Fibroblast of pulmonary artery (primary cell): ENCODE results near the gene ZNF613.
"Not testable (repeated sequence)": the region's sequence is repeated elsewhere in the genome, so short reads cannot be mapped to it uniquely, and the experiment has no call there.

Experiments
- DNase-seq: peaks from one replicate; pipeline ENCODE4 v3.0.0-alpha.2; 2010; ENCODE audit warnings: low read depth
- H3K4me3 ChIP-seq: replicated peaks from 2 replicates; pipeline ENCODE4 v1.5.1; 2011; ENCODE audit warnings: low read depth, mild to moderate bottlenecking, control low read depth, low read length, moderate library complexity
- CTCF ChIP-seq: IDR thresholded peaks from 2 replicates; pipeline ENCODE4 v1.5.1; 2011; ENCODE audit warnings: mild to moderate bottlenecking, control low read depth, low read length, inconsistent platforms; ENCODE audit errors: missing control alignments

The ZNF613 gene

GRCh38 chr19:51901860-51902259, 25.4 kb upstream of the ZNF613 start:
- H3K4me3 ChIP-seq, result no peak overlapping the region
- DNase-seq, result no peak
- no peak for TF ChIP-seq CTCF

GRCh38 chr19:51903192-51903591, 24.1 kb upstream of the ZNF613 start:
- no peak for TF ChIP-seq CTCF
- peak overlapping the region; percentile 5 for H3K4me3 ChIP-seq
- no peak for DNase-seq

GRCh38 chr19:51904331-51905165, 22.7 kb upstream of the ZNF613 start, which contains the start of gene ZNF649:
Gene ZNF649 (minus strand): TSS chr19:51905017. CDS start chr19:51900107, 4,910 bp downstream.
- H3K4me3 ChIP-seq, result peak within 1 kb of the TSS; percentile 79
- peak; percentile 3 for TF ChIP-seq CTCF
- peak; percentile 88 for DNase-seq

GRCh38 chr19:51905206-51905605, 22.1 kb upstream of the ZNF613 start:
- DNase-seq, result no peak
- TF ChIP-seq CTCF, result no peak
- H3K4me3 ChIP-seq, result no peak overlapping the region

- not testable (repeated sequence) for DNase-seq, H3K4me3 ChIP-seq
Observed at GRCh38 chr19:51905639-51906038, 21.6 kb upstream of the ZNF613 start.

GRCh38 chr19:51906108-51906507, 21.2 kb upstream of the ZNF613 start:
- H3K4me3 ChIP-seq, DNase-seq: not testable (repeated sequence)

- not testable (repeated sequence) for H3K4me3 ChIP-seq, DNase-seq
Observed at GRCh38 chr19:51907981-51908380, 19.3 kb upstream of the ZNF613 start.

GRCh38 chr19:51915324-51915867, 11.9 kb upstream of the ZNF613 start:
- no peak for DNase-seq
- H3K4me3 ChIP-seq, result no peak overlapping the region
- no peak for TF ChIP-seq CTCF
